ENCODE measurements around the gene TNFRSF21.
"Not testable (repeated sequence)": the region's sequence is repeated elsewhere in the genome, so short reads cannot be mapped to it uniquely, and the experiment has no call there.

Gene TNFRSF21

GRCh38 chr6:47321577-47321976 is 11.9 kb upstream of the TNFRSF21 start:
- DNase-seq: no peak

- DNase-seq: peak; percentile 42
Observed at GRCh38 chr6:47319867-47320266, 10.2 kb upstream of the TNFRSF21 start.

GRCh38 chr6:47319382-47319781 is 9.7 kb upstream of the TNFRSF21 start:
- DNase-seq: no peak

GRCh38 chr6:47318236-47318989 is 8.7 kb upstream of the TNFRSF21 start:
- peak; percentile 17 for DNase-seq

GRCh38 chr6:47315181-47315580 is 5.5 kb upstream of the TNFRSF21 start:
- DNase-seq: not testable (repeated sequence)

- no peak for DNase-seq
Observed at GRCh38 chr6:47310131-47310480, 401 bp upstream of the TNFRSF21 start.

- peak; percentile 62 for DNase-seq
Observed at GRCh38 chr6:47308552-47309290, 984 bp downstream of the TNFRSF21 start.

GRCh38 chr6:47308198-47308517 is 1.5 kb downstream of the TNFRSF21 start:
- DNase-seq: peak; percentile 37

- peak; percentile 13 for DNase-seq
Observed at GRCh38 chr6:47307362-47308197, 2.1 kb downstream of the TNFRSF21 start.

GRCh38 chr6:47306887-47307286 is 2.8 kb downstream of the TNFRSF21 start:
- DNase-seq: no peak

- DNase-seq: no peak
Observed at GRCh38 chr6:47303861-47304260, 5.8 kb downstream of the TNFRSF21 start.

- no peak for DNase-seq
Observed at GRCh38 chr6:47303342-47303741, 6.4 kb downstream of the TNFRSF21 start.

- DNase-seq: no peak
Observed at GRCh38 chr6:47302043-47302442, 7.7 kb downstream of the TNFRSF21 start.

- no peak for DNase-seq
Observed at GRCh38 chr6:47301441-47301840, 8.3 kb downstream of the TNFRSF21 start.

GRCh38 chr6:47300417-47300816 is 9.3 kb downstream of the TNFRSF21 start:
- no peak for DNase-seq

GRCh38 chr6:47299965-47300364 is 9.7 kb downstream of the TNFRSF21 start:
- DNase-seq: no peak

GRCh38 chr6:47298475-47298874 is 11.2 kb downstream of the TNFRSF21 start:
- no peak for DNase-seq

GRCh38 chr6:47294990-47295389 is 14.7 kb downstream of the TNFRSF21 start:
- DNase-seq: no peak

- DNase-seq: no peak
Observed at GRCh38 chr6:47292944-47293343, 16.8 kb downstream of the TNFRSF21 start.

- DNase-seq: no peak
Observed at GRCh38 chr6:47292027-47292426, 17.7 kb downstream of the TNFRSF21 start.

GRCh38 chr6:47290124-47290834 is 19.4 kb downstream of the TNFRSF21 start:
- DNase-seq: no peak

GRCh38 chr6:47288267-47289090 is 21.2 kb downstream of the TNFRSF21 start:
- peak; percentile 42 for DNase-seq
